Hypothalamus (tissue), 51 donors: ENCODE data around the gene LRRC73.

ENCODE experiments used
- DNase-seq, 51 donors: peaks; one replicate each; lab custom pipeline; 2025; lab: John Stamatoyannopoulos, UW

Gene LRRC73

GRCh38 chr6:43494321-43494720 lies 15.8 kb downstream of the LRRC73 start:
- DNase-seq = no peak

- DNase-seq = peak in 4 of 51 donors; percentile 13 to 33 (median 24)
Observed at GRCh38 chr6:43493833-43494232, 16.3 kb downstream of the LRRC73 start.

GRCh38 chr6:43493230-43493629 lies 16.9 kb downstream of the LRRC73 start:
- no peak for DNase-seq

- DNase-seq = peak in 3 of 51 donors; percentile 62 to 72 (median 65)
Observed at GRCh38 chr6:43492673-43493072, 17.5 kb downstream of the LRRC73 start.

- peak in 50 of 51 donors; percentile 32 to 94 (median 82) for DNase-seq
Observed at GRCh38 chr6:43491750-43492661, 18.1 kb downstream of the LRRC73 start.

GRCh38 chr6:43490523-43490939 lies 19.6 kb downstream of the LRRC73 start:
- peak in 6 of 51 donors; percentile 21 to 64 (median 49) for DNase-seq

- peak in 47 of 51 donors; percentile 24 to 97 (median 85) for DNase-seq
Observed at GRCh38 chr6:43489277-43490072, 20.7 kb downstream of the LRRC73 start.

GRCh38 chr6:43488667-43489276 lies 21.4 kb downstream of the LRRC73 start:
- no peak for DNase-seq

GRCh38 chr6:43481591-43482236 lies 28.4 kb downstream of the LRRC73 start:
- no peak for DNase-seq

GRCh38 chr6:43481075-43481474 lies 29.1 kb downstream of the LRRC73 start:
- DNase-seq = no peak

- DNase-seq = no peak
Observed at GRCh38 chr6:43478008-43478372, 32.2 kb downstream of the LRRC73 start.

GRCh38 chr6:43477235-43478007 lies 32.7 kb downstream of the LRRC73 start, which contains the start of gene TJAP1:
Gene TJAP1 (plus strand): TSS chr6:43477570. CDS start chr6:43499002, 21,432 bp downstream.
- DNase-seq = peak; percentile 25 to 95 (median 84)

- DNase-seq = no peak
Observed at GRCh38 chr6:43476746-43477145, 33.4 kb downstream of the LRRC73 start.

GRCh38 chr6:43475516-43475915 lies 34.6 kb downstream of the LRRC73 start:
- DNase-seq = no peak

- DNase-seq = no peak
Observed at GRCh38 chr6:43472515-43472914, 37.6 kb downstream of the LRRC73 start.

- DNase-seq = no peak
Observed at GRCh38 chr6:43471399-43471798, 38.7 kb downstream of the LRRC73 start.

GRCh38 chr6:43469947-43470346 lies 40.2 kb downstream of the LRRC73 start:
- no peak for DNase-seq

GRCh38 chr6:43468748-43469681 lies 41.1 kb downstream of the LRRC73 start:
- DNase-seq = no peak
